ENCODE measurements around the gene NUP43. TPM values are rescaled to one million over a fixed set of nuclear protein-coding genes. Genes with fewer than 3 reads are reported as not detected.

Gene NUP43
- polyA plus RNA-seq, 1 experiment: 20.1 TPM

GRCh38 chr6:149734915-149735314, 11.4 kb downstream of the NUP43 start:
- Histone ChIP-seq H3K4me3 (ENCODE audit: low read depth, low read length) (no peak overlapping the region), H3K36me3 (ENCODE audit: control insufficient read depth, insufficient read depth, low read length) (peaks cover 12% of the 10 kb centered on the region), H3K27me3 (ENCODE audit: control insufficient read depth, insufficient read depth, low read length) (no peaks in the 10 kb centered on the region)
- no peak for DNase-seq (ENCODE audit: low read depth)
- ChIA-PET POLR2A (no interaction called here), CTCF (no interaction called here)
- TF ChIP-seq, protein P1, sequence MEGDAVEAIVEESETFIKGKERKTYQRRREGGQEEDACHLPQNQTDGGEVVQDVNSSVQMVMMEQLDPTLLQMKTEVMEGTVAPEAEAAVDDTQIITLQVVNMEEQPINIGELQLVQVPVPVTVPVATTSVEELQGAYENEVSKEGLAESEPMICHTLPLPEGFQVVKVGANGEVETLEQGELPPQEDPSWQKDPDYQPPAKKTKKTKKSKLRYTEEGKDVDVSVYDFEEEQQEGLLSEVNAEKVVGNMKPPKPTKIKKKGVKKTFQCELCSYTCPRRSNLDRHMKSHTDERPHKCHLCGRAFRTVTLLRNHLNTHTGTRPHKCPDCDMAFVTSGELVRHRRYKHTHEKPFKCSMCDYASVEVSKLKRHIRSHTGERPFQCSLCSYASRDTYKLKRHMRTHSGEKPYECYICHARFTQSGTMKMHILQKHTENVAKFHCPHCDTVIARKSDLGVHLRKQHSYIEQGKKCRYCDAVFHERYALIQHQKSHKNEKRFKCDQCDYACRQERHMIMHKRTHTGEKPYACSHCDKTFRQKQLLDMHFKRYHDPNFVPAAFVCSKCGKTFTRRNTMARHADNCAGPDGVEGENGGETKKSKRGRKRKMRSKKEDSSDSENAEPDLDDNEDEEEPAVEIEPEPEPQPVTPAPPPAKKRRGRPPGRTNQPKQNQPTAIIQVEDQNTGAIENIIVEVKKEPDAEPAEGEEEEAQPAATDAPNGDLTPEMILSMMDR (IDR thresholded peaks at IDR 0.05; ENCODE audit: insufficient read depth, low read depth, low read length): no peak

DNA sequence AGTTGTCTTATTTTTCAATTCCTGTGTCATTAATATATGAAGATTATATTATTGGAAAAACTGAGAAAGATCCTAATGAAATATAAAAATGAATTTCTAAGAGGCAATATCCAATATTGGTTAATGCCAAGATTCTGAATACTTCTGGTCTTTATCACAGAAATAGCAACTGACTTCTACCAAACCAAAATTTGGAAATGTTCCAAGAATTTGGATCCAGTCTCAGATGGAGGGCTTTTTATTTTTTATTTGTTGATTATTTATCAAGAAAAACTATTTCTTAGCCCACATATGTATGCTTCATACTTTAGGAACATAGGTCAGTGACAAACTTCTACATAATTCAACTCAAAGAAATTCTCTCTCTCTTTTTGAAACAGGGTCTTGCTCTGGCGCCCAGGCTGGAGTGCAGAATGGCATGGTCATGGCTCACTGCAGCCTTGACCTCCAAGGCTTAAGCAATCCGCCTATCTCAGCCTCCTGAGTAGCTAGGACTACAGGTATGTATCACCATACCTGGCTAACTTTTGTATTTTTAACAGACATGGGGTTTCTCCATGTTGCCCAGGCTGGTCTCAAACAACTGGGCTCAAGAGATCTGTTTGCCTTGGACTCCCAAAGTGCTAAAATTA, 13.1 kb downstream of the NUP43 start:
- no peak overlapping the region for H3K4me3 ChIP-seq (ENCODE audit: low read depth, low read length)
- no peak for DNase-seq (ENCODE audit: low read depth)
- H3K27me3 ChIP-seq (ENCODE audit: control insufficient read depth, insufficient read depth, low read length): no peaks in the 10 kb centered on the region
- CTCF ChIA-PET: interaction anchor here (0.6 to 1.8 kb wide), 5 partner anchors 9 to 283 kb away, joined by 3 to 5 read pairs (median 3); partner anchors contain the start of gene NUP43
- H3K36me3 ChIP-seq (ENCODE audit: control insufficient read depth, insufficient read depth, low read length): peaks cover 14% of the 10 kb centered on the region
- POLR2A ChIA-PET: no interaction called here
- TF ChIP-seq, protein P1 (IDR thresholded peaks at IDR 0.05; ENCODE audit: insufficient read depth, low read depth, low read length): no peak

DNA sequence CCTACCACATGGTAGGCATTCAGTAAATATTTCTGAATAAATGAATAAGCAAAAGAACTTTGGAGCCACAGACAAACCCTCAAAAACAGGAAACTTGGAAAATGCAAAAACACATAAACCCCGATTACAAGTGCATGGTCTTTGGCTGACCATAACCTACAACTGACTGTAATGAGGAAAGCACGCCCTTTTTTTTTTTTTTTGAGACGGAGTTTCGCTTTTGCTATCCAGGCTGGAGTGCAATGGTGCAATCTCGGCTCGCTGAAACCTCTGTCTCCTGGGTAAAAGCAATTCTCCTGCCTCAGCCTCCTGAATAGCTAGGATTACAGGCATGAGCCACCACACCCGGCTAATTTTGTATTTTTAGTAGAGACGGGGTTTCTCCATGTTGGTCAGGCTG, 16.5 kb downstream of the NUP43 start:
- Histone ChIP-seq H3K36me3 (ENCODE audit: control insufficient read depth, insufficient read depth, low read length) (peaks cover 8% of the 10 kb centered on the region), H3K4me3 (ENCODE audit: low read depth, low read length) (no peak overlapping the region), H3K27me3 (ENCODE audit: control insufficient read depth, insufficient read depth, low read length) (no peaks in the 10 kb centered on the region)
- DNase-seq (ENCODE audit: low read depth): no peak
- POLR2A ChIA-PET: no interaction called here
- CTCF ChIA-PET: no interaction called here
- TF ChIP-seq, protein P1 (IDR thresholded peaks at IDR 0.05; ENCODE audit: insufficient read depth, low read depth, low read length): no peak

GRCh38 chr6:149728499-149729234, 17.7 kb downstream of the NUP43 start:
- Histone ChIP-seq H3K36me3 (ENCODE audit: control insufficient read depth, insufficient read depth, low read length) (peaks cover 8% of the 10 kb centered on the region), H3K27me3 (ENCODE audit: control insufficient read depth, insufficient read depth, low read length) (no peaks in the 10 kb centered on the region), H3K4me3 (ENCODE audit: low read depth, low read length) (no peak overlapping the region)
- ChIA-PET POLR2A (no interaction called here), CTCF (no interaction called here)
- DNase-seq (ENCODE audit: low read depth): no peak
- TF ChIP-seq, protein P1 (IDR thresholded peaks at IDR 0.05; ENCODE audit: insufficient read depth, low read depth, low read length): no peak

DNA sequence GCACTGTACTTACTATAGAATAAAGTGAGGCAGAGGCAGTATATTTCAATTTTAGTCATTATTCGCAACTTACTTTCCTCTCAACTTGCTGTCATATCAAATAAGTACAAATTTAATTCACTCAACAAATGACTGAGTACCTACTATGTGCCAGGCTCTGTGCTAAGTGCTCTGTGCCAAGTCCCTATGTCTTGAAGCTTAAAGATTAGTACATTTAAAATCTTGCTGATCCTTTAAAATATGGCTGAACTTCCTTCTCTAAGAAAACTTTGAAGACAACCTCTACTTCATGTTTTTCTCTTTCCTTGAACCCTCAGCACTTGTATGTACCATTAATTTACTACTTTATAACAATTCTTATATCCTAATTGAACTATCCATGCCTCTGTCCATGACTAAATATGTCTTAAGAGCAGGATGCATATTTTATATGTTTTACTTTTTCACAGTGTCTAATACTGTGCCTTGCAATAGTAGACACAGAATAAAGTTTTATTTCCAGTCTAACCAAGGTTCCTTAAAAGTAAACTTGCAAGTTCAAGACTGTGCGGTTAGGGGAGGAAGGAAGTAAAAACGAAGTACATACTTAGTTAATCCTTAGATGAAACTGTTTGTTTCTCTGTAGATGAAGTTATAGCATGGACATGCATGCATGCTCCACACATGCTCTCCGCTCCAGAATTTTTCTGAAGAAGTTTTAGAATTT, 18.4 kb downstream of the NUP43 start:
- H3K4me3 ChIP-seq (ENCODE audit: low read depth, low read length): no peak overlapping the region
- DNase-seq (ENCODE audit: low read depth): no peak
- ChIA-PET POLR2A (no interaction called here), CTCF (no interaction called here)
- peaks cover 8% of the 10 kb centered on the region for H3K36me3 ChIP-seq (ENCODE audit: control insufficient read depth, insufficient read depth, low read length)
- TF ChIP-seq, protein P1 (IDR thresholded peaks at IDR 0.05; ENCODE audit: insufficient read depth, low read depth, low read length): no peak
- H3K27me3 ChIP-seq (ENCODE audit: control insufficient read depth, insufficient read depth, low read length): no peaks in the 10 kb centered on the region
